HT1080 (cell line): ENCODE data around the gene OPTC. TPM values are rescaled to one million over a fixed set of nuclear protein-coding genes. Genes with fewer than 3 reads are reported as not detected.

Experiments
- DNase-seq: peaks from one replicate; pipeline ENCODE4 v3.0.0-alpha.2; 2015; ENCODE audit warnings: low read depth
- total RNA-seq: library from RNA; depleted of rRNA; stranded (reverse); fragments of >200 nt; shearing (Covaris generic); gene quantifications from 2 replicates; pipeline ENCODE4 v1.2.3, GENCODE V29; 2014; rRNA removed

Gene OPTC
- total RNA-seq, 1 experiment from 2014 or later, result not detected

- DNase-seq, result peak; percentile 97
Measured at GRCh38 chr1:203558064-203558760, 64.3 kb downstream of the OPTC start.

Other genes with a start within 250 kb of the OPTC start
- gene BTG2, start 188.6 kb upstream of the OPTC start, total RNA-seq, result 10.9 and 11.8 TPM in 2 replicates
- gene FMOD, start 143.0 kb upstream of the OPTC start, total RNA-seq, result 0.20 TPM in 1 of 2 replicates, not detected in the other
- gene PRELP, start 18.3 kb upstream of the OPTC start, total RNA-seq, result 0.05 TPM in 1 of 2 replicates, not detected in the other
- 10.7 and 15.8 TPM in 2 replicates for gene ATP2B4, start 132.7 kb downstream of the OPTC start, total RNA-seq